Loucy (cell line): ENCODE measurements around the gene GNA12.

Experiments
- H2AFZ ChIP-seq: fragments of 200-600 bp; sonication (generic); 2 replicates; pipeline ENCODE4 v1.6.0; 2016; ENCODE audit warnings: antibody characterized with exemption, mild to moderate bottlenecking, low read length, moderate library complexity
- H3F3A ChIP-seq: fragments of 200-600 bp; 2 replicates; pipeline ENCODE4 v1.6.0; 2016; ENCODE audit warnings: antibody characterized with exemption, low read depth, mild to moderate bottlenecking
- H3K27me3 ChIP-seq: fragments of 200-600 bp; sonication (generic); 2 replicates; pipeline ENCODE4 v1.6.1; 2014; ENCODE audit warnings: low read length, mild to moderate bottlenecking; ENCODE audit not compliant: insufficient read depth, poor library complexity, severe bottlenecking
- H3K36me3 ChIP-seq: fragments of 200-600 bp; sonication (generic); 2 replicates; pipeline ENCODE4 v1.6.1; 2016; ENCODE audit warnings: low read length; ENCODE audit not compliant: insufficient read depth
- H3K4me1 ChIP-seq: fragments of 200-600 bp; sonication (generic); 2 replicates; pipeline ENCODE4 v1.5.1; 2014; ENCODE audit warnings: low read length, mild to moderate bottlenecking; ENCODE audit not compliant: insufficient read depth, poor library complexity, severe bottlenecking
- H3K4me2 ChIP-seq: fragments of 200-600 bp; sonication (generic); 2 replicates; pipeline ENCODE4 v1.6.0; 2014; ENCODE audit warnings: antibody characterized with exemption, low read length, low read depth, mild to moderate bottlenecking; ENCODE audit not compliant: poor library complexity, severe bottlenecking
- H3K4me3 ChIP-seq: fragments of 200-600 bp; sonication (generic); 2 replicates; pipeline ENCODE4 v1.5.1; 2014; ENCODE audit warnings: low read length, mild to moderate bottlenecking, mixed read lengths; ENCODE audit not compliant: poor library complexity, severe bottlenecking
- H3K79me2 ChIP-seq: fragments of 200-600 bp; sonication (generic); 2 replicates; pipeline ENCODE4 v1.6.1; 2014; ENCODE audit warnings: low read length; ENCODE audit not compliant: insufficient read depth
- H3K9ac ChIP-seq: fragments of 200-600 bp; sonication (generic); 2 replicates; pipeline ENCODE4 v1.6.0; 2014; ENCODE audit warnings: mild to moderate bottlenecking, low read depth, low read length, moderate library complexity; ENCODE audit not compliant: poor library complexity, severe bottlenecking
- H3K9me2 ChIP-seq: fragments of 200-600 bp; sonication (generic); replicated peaks from 2 replicates; pipeline ENCODE4 v1.6.1; 2016; ENCODE audit warnings: low read depth, low read length, mixed read lengths
- H3K9me3 ChIP-seq: fragments of 200-600 bp; sonication (generic); 2 replicates; pipeline ENCODE4 v1.6.1; 2014; ENCODE audit warnings: mild to moderate bottlenecking, antibody characterized with exemption, low read length, low read depth; ENCODE audit not compliant: insufficient read depth
- H4K20me1 ChIP-seq: fragments of 200-600 bp; sonication (generic); 2 replicates; pipeline ENCODE4 v1.6.0; 2014; ENCODE audit warnings: antibody characterized with exemption, low read length, mild to moderate bottlenecking; ENCODE audit not compliant: insufficient read depth, poor library complexity, severe bottlenecking
- CTCF ChIP-seq: fragments of 200-600 bp; sonication (generic); conservative IDR thresholded peaks from 2 replicates; pipeline ENCODE4 v1.5.1; 2014; ENCODE audit warnings: mild to moderate bottlenecking, antibody characterized with exemption, low read length
- EZH2phosphoT487 ChIP-seq: fragments of 200-600 bp; IDR thresholded peaks from 2 replicates; pipeline ENCODE4 v1.6.1; 2018; ENCODE audit warnings: antibody characterized with exemption, mild to moderate bottlenecking, moderate library complexity, borderline replicate concordance

Gene GNA12

GRCh38 chr7:2723138-2723850 is 120.8 kb downstream of the GNA12 start:
- no peak overlapping the region for H3K4me2 ChIP-seq
- peak overlapping the region; percentile 20 for H3K9ac ChIP-seq
- no peaks in the 10 kb centered on the region for H3K9me3 ChIP-seq
- TF ChIP-seq CTCF (no peak), EZH2phosphoT487 (no peak)
- peaks cover 39% of the 10 kb centered on the region for H3K4me1 ChIP-seq
- no peak overlapping the region for H2AFZ ChIP-seq
- H3K4me3 ChIP-seq: no peak overlapping the region
- peaks cover 28% of the 10 kb centered on the region; the same call in 1 of the 2 replicates for H3K36me3 ChIP-seq
- no peaks in the 10 kb centered on the region for H3K9me2 ChIP-seq
- peaks cover 9% of the 10 kb centered on the region; the same call in 1 of the 2 replicates for H3K79me2 ChIP-seq
- no peaks in the 10 kb centered on the region for H4K20me1 ChIP-seq
- H3F3A ChIP-seq: no peaks in the 10 kb centered on the region
- H3K27me3 ChIP-seq: no peaks in the 10 kb centered on the region

DNA sequence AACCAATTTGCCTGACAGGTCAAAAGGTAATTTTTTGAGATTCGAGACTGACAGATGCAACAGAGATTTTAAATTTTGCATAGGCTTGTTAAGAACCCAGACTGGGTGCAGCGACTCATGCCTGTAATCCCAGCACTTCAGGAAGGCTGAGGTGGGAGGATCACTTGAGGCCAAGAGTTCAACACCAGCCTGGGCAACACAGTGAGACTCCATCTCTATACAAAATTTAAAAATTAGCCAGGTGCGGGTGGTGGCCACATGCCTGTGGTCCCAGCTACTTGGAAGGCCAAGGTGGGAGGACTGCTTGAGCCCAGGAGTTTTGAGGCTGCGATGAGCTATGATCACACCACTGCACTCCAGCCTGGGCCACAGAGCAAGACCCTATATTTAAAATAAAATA is 121.5 kb downstream of the GNA12 start:
- H4K20me1 ChIP-seq: no peaks in the 10 kb centered on the region
- H3K4me2 ChIP-seq: no peak overlapping the region
- no peaks in the 10 kb centered on the region for H3F3A ChIP-seq
- H3K9me3 ChIP-seq: no peaks in the 10 kb centered on the region
- TF ChIP-seq CTCF: no peak
- no peak for TF ChIP-seq EZH2phosphoT487
- no peaks in the 10 kb centered on the region for H3K27me3 ChIP-seq
- peaks cover 46% of the 10 kb centered on the region for H3K4me1 ChIP-seq
- no peak overlapping the region for H2AFZ ChIP-seq
- no peak overlapping the region for H3K4me3 ChIP-seq
- H3K36me3 ChIP-seq: peaks cover 22% of the 10 kb centered on the region; the same call in 1 of the 2 replicates
- H3K9ac ChIP-seq: peak overlapping the region; percentile 20
- peaks cover 11% of the 10 kb centered on the region; the same call in 1 of the 2 replicates for H3K79me2 ChIP-seq
- no peaks in the 10 kb centered on the region for H3K9me2 ChIP-seq

DNA sequence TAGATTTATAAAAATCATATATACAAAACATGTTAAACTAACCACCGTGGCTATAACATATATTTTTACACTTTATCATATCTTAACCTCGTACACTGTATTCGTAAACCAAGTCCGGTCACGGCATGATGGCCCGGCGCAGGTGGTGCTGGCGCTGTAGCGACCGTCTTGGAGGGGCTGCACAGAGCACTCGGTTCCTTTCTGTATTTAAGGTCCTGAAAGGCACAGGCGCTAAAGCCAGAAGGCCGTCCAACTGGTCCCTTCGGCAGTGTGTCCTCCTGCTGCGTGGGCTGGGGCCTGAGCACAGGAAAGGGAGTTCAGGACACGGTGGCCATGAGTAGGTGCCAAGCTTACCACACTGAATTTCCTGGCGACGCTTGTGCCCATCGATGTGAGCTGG is 122.3 kb downstream of the GNA12 start:
- Histone ChIP-seq H3K36me3 (peaks cover 17% of the 10 kb centered on the region; the same call in 1 of the 2 replicates), H3K9ac (peak overlapping the region; percentile 65), H3K79me2 (peaks cover 11% of the 10 kb centered on the region; the same call in 1 of the 2 replicates), H3K9me3 (no peaks in the 10 kb centered on the region), H3K4me3 (no peak overlapping the region), H3K9me2 (no peaks in the 10 kb centered on the region), H3K4me1 (peaks cover 53% of the 10 kb centered on the region), H2AFZ (no peak overlapping the region), H3K4me2 (peak overlapping the region; percentile 51), H4K20me1 (no peaks in the 10 kb centered on the region), H3K27me3 (no peaks in the 10 kb centered on the region), H3F3A (no peaks in the 10 kb centered on the region)
- TF ChIP-seq EZH2phosphoT487 (no peak), CTCF (no peak)
